IMR-90 (cell line): ENCODE data around the gene ANKRD55.

Experiments
- CTCF ChIP-seq: conservative IDR thresholded peaks from 2 replicates; pipeline ENCODE4 v1.5.1; 2012; ENCODE audit warnings: mild to moderate bottlenecking, low read depth, low read length, improper control_type of control experiment
- MXI1 ChIP-seq: IDR thresholded peaks from 2 replicates; pipeline ENCODE4 v1.6.1; 2012; ENCODE audit warnings: low read depth, mild to moderate bottlenecking, low read length, moderate library complexity, borderline replicate concordance
- POLR2A ChIP-seq: IDR thresholded peaks from 2 replicates; pipeline ENCODE4 v1.6.1; 2012; ENCODE audit warnings: mild to moderate bottlenecking, low read depth, low read length
- USF2 ChIP-seq: fragments of 150-350 bp; IDR thresholded peaks from 2 replicates; pipeline ENCODE4 v1.6.1; 2017; ENCODE audit warnings: mild to moderate bottlenecking, antibody characterized with exemption, low read length, low read depth

- no peak for TF ChIP-seq CTCF
- no peak for TF ChIP-seq USF2
- no peak for TF ChIP-seq MXI1
- TF ChIP-seq POLR2A: no peak
Observed at GRCh38 chr5:56129288-56129687, 103.8 kb downstream of the ANKRD55 start.
